Liver (tissue), 9 donors: Measurements from ENCODE around the gene SUMO2. TPM values are rescaled to one million over a fixed set of nuclear protein-coding genes. Genes with fewer than 3 reads are reported as not detected.

Experiments
- DNase-seq: peaks from one replicate; pipeline ENCODE4 v3.0.0-alpha.2; 2017; ENCODE audit warnings: low spot score
- H3K27ac ChIP-seq, 2 donors: one replicate each; pipeline ENCODE4 v1.7.0; 2013; ENCODE audit warnings: inconsistent platforms in 2 of 2, low read length in 2 of 2, control low read depth in 1 of 2, low read depth in 1 of 2, mild to moderate bottlenecking in 1 of 2
- H3K27me3 ChIP-seq, 4 donors: one replicate each; pipeline versions ENCODE4 v1.6.1 to v1.7.0; 2013; ENCODE audit warnings: low read length in 3 of 4, inconsistent platforms in 1 of 4, mild to moderate bottlenecking in 1 of 4, moderate library complexity in 1 of 4; ENCODE audit not compliant: control insufficient read depth in 4 of 4, insufficient read depth in 4 of 4
- H3K36me3 ChIP-seq, 4 donors: one replicate each; pipeline versions ENCODE4 v1.6.1 to v1.7.0; 2013; ENCODE audit warnings: low read length in 3 of 4, mild to moderate bottlenecking in 3 of 4, low read depth in 1 of 4, moderate library complexity in 1 of 4; ENCODE audit not compliant: control insufficient read depth in 4 of 4, insufficient read depth in 3 of 4
- H3K4me1 ChIP-seq, 4 donors: one replicate each; pipeline versions ENCODE4 v1.6.1 to v1.7.0; 2013; ENCODE audit warnings: low read length in 3 of 4, mild to moderate bottlenecking in 3 of 4, moderate library complexity in 1 of 4; ENCODE audit not compliant: control insufficient read depth in 4 of 4, insufficient read depth in 4 of 4
- H3K4me3 ChIP-seq, 3 donors: one replicate each; pipeline versions ENCODE4 v1.6.1 to v1.7.0; 2013; ENCODE audit warnings: low read length in 3 of 3, control low read depth in 1 of 3, low read depth in 1 of 3, mild to moderate bottlenecking in 1 of 3
- H3K9ac ChIP-seq, 2 donors: one replicate each; pipeline ENCODE4 v1.7.0; 2013; ENCODE audit warnings: low read length in 2 of 2, mild to moderate bottlenecking in 2 of 2, moderate library complexity in 2 of 2, control low read depth in 1 of 2, low read depth in 1 of 2
- H3K9me3 ChIP-seq, 4 donors: one replicate each; pipeline versions ENCODE4 v1.6.1 to v1.7.0; 2013; ENCODE audit warnings: low read length in 3 of 4; ENCODE audit not compliant: control insufficient read depth in 4 of 4
- EGR1 ChIP-seq, 2 donors: IDR thresholded peaks; 2 replicates each; pipeline ENCODE4 v1.6.1; 2016 to 2018; ENCODE audit warnings: antibody characterized with exemption in 2 of 2, low read depth in 2 of 2
- FOXA1 ChIP-seq: IDR thresholded peaks from 2 replicates; pipeline ENCODE4 v1.6.1; 2016; ENCODE audit warnings: antibody characterized with exemption
- FOXA2 ChIP-seq: IDR thresholded peaks from 2 replicates; pipeline ENCODE4 v1.6.1; 2016; ENCODE audit warnings: antibody characterized with exemption
- HNF4A ChIP-seq, 2 donors: conservative IDR thresholded peaks; 2 replicates each; pipeline ENCODE4 v1.6.1; 2016; ENCODE audit warnings: antibody characterized with exemption in 2 of 2, mild to moderate bottlenecking in 2 of 2
- HNF4G ChIP-seq: IDR thresholded peaks from 2 replicates; pipeline ENCODE4 v1.6.1; 2016; ENCODE audit warnings: antibody characterized with exemption
- NR2F2 ChIP-seq: IDR thresholded peaks from 2 replicates; pipeline ENCODE4 v1.6.1; 2016; ENCODE audit warnings: antibody characterized with exemption
- RAD21 ChIP-seq, 2 donors: IDR thresholded peaks; 2 replicates each; pipeline ENCODE4 v1.6.1; 2016; ENCODE audit warnings: antibody characterized with exemption in 2 of 2, mild to moderate bottlenecking in 2 of 2
- RXRA ChIP-seq, 2 donors: IDR thresholded peaks; 2 replicates each; pipeline ENCODE4 v1.6.1; 2017 to 2018; ENCODE audit warnings: antibody characterized with exemption in 2 of 2, mild to moderate bottlenecking in 1 of 2
- SP1 ChIP-seq: IDR thresholded peaks from 2 replicates; pipeline ENCODE4 v1.6.1; 2018; ENCODE audit warnings: antibody characterized with exemption, mild to moderate bottlenecking
- YY1 ChIP-seq: IDR thresholded peaks from 2 replicates; pipeline ENCODE4 v1.6.1; 2016; ENCODE audit warnings: antibody characterized with exemption, mild to moderate bottlenecking
- WGBS: extraction: QIAGEN DNeasy Blood & Tissue Kit; methylation state at CpG from one replicate; pipeline ENCODE4 v1.1.7; 2013; 5-methylcytosine and 5-hydroxymethylcytosine counted together
- polyA plus RNA-seq, 2 donors: library from polyadenylated mRNA; stranded (reverse) in 1 of 2; unstranded in 1 of 2; fragments of 200-250 nt in 1 of 2; fragments of >200 nt in 1 of 2; fragmentation: Nextera tagmentation in 1 of 2; extraction: Ambion mirVana in 1 of 2; gene quantifications; one replicate each; pipeline versions ENCODE4 v1.2.1 to v1.2.3, GENCODE V29; 2013 to 2015
- total RNA-seq, 2 donors: library from RNA; depleted of rRNA; stranded (reverse); fragments of >200 nt; gene quantifications; one replicate each; pipeline ENCODE4 v1.2.3, GENCODE V29; 2014
- TF ChIP-seq, protein P1 (sequence below): IDR thresholded peaks from 2 replicates; pipeline ENCODE4 v1.6.1; 2016; ENCODE audit warnings: antibody characterized with exemption
- TF ChIP-seq, protein P2 (sequence below): IDR thresholded peaks from 2 replicates; pipeline ENCODE4 v1.6.1; 2016; ENCODE audit warnings: antibody characterized with exemption
- TF ChIP-seq, protein P3 (sequence below): IDR thresholded peaks from 2 replicates; pipeline ENCODE4 v1.6.1; 2016; ENCODE audit warnings: antibody characterized with exemption
- TF ChIP-seq, protein P4 (sequence below): fragments of 150-350 bp; IDR thresholded peaks from 2 replicates; pipeline ENCODE4 v1.5.1; 2017; ENCODE audit warnings: improper control_type of control experiment, low read depth, low read length; ENCODE audit not compliant: missing input control
- donor health status: healthy.
- donor health status: healthy.
- donor health status: healthy.
- donor health status: healthy.
- donor health status: healthy.

The SUMO2 gene
- total and polyA plus RNA-seq, 4 donors: 20.9 to 160 (median 50.5) TPM

DNA sequence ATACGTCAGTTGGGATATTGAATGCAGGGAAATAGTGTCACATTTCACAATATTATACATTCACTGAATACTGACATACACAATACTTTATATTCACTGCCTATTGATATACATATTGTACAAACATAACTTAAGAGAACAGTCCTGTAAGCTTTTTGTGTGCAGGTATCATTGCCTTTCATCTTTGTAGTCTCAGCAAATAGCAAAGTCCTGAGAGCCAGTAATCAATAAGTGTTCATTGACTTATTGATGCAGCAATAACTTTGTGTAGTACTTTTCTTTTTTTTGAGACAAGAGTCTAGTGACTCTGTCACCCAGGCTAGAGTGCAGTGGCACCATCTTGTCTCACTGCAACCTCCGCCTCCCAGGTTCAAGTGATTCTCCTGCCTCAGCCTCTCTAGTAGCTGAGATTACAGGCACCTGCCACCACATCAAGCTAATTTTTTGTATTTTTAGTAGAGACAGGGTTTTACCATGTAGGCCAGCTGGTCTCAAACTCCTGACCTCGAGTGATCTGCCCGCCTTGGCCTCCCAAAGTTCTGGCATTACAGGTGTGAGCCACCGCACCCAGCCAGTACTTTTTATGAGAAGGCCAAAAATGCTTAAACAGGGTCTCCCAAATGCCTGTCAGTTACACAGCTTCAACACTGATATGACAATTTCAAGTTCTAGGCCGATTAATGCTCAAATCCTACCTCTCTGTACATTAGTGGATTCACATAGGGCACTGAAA is 17.3 kb upstream of the SUMO2 start:
- 94% methylated on average over 6 of the region's 6 CpGs for WGBS
- H3K27ac ChIP-seq: no peak overlapping the region
- DNase-seq: no peak
- H3K4me3 ChIP-seq: no peak overlapping the region
- TF ChIP-seq NR2F2: no peak
- TF ChIP-seq HNF4A (conservative IDR thresholded peaks at IDR 0.05): peak in 1 of 2 donors; percentile 77
- peak in 1 of 2 donors; percentile 19 for TF ChIP-seq RXRA (IDR thresholded peaks at IDR 0.05)
- TF ChIP-seq SP1: no peak
- TF ChIP-seq, protein P1, sequence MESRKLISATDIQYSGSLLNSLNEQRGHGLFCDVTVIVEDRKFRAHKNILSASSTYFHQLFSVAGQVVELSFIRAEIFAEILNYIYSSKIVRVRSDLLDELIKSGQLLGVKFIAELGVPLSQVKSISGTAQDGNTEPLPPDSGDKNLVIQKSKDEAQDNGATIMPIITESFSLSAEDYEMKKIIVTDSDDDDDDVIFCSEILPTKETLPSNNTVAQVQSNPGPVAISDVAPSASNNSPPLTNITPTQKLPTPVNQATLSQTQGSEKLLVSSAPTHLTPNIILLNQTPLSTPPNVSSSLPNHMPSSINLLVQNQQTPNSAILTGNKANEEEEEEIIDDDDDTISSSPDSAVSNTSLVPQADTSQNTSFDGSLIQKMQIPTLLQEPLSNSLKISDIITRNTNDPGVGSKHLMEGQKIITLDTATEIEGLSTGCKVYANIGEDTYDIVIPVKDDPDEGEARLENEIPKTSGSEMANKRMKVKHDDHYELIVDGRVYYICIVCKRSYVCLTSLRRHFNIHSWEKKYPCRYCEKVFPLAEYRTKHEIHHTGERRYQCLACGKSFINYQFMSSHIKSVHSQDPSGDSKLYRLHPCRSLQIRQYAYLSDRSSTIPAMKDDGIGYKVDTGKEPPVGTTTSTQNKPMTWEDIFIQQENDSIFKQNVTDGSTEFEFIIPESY: no peak
- TF ChIP-seq RAD21 (IDR thresholded peaks at IDR 0.05): peak in 1 of 2 donors; percentile 12
- no peak overlapping the region for H3K9ac ChIP-seq
- H3K9me3 ChIP-seq: no peaks in the 10 kb centered on the region
- H3K4me1 ChIP-seq: peaks cover 0 to 7% (median 4%) of the 10 kb centered on the region in 4 donors
- H3K27me3 ChIP-seq: no peaks in the 10 kb centered on the region
- H3K36me3 ChIP-seq: no peaks in the 10 kb centered on the region

DNA sequence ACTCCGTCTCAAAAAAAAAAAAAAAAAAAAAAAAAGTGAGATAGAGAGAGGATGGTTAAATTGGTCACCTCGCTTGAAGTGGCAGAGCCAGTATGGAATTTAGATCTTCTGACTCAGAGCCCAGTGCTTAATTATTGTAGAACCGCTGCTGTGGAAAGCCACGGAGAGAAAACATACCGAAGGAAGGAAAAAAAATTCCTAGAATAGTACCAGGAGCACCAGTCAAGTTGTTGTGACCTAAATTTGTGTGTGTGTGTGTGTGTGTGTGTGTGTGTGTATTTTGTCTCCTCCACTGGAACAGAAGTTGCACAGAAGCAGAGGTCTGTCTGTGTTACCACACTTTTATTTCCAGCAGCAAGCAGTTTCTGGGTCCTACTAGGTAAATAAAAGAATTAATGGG is 12.1 kb upstream of the SUMO2 start:
- WGBS: 88% methylated on average over 4 of the region's 5 CpGs
- Histone ChIP-seq H3K36me3 (no peaks in the 10 kb centered on the region), H3K4me3 (no peak overlapping the region), H3K9me3 (no peaks in the 10 kb centered on the region), H3K9ac (no peak overlapping the region), H3K27me3 (no peaks in the 10 kb centered on the region), H3K27ac (no peak overlapping the region), H3K4me1 (peaks cover 0 to 5% (median under 1%) of the 10 kb centered on the region in 4 donors)
- TF ChIP-seq EGR1 (IDR thresholded peaks at IDR 0.05; ENCODE audit: low read depth in 2 of 2) (no peak), FOXA1 (no peak), FOXA2 (no peak), NR2F2 (no peak), RAD21 (IDR thresholded peaks at IDR 0.05) (no peak), SP1 (no peak), RXRA (IDR thresholded peaks at IDR 0.05) (no peak), HNF4G (no peak), HNF4A (conservative IDR thresholded peaks at IDR 0.05) (no peak), YY1 (no peak)
- TF ChIP-seq, protein P2, sequence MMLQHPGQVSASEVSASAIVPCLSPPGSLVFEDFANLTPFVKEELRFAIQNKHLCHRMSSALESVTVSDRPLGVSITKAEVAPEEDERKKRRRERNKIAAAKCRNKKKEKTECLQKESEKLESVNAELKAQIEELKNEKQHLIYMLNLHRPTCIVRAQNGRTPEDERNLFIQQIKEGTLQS: no peak
- TF ChIP-seq, protein P3, sequence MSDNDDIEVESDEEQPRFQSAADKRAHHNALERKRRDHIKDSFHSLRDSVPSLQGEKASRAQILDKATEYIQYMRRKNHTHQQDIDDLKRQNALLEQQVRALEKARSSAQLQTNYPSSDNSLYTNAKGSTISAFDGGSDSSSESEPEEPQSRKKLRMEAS: no peak
- TF ChIP-seq, protein P1: no peak
- TF ChIP-seq, protein P4, sequence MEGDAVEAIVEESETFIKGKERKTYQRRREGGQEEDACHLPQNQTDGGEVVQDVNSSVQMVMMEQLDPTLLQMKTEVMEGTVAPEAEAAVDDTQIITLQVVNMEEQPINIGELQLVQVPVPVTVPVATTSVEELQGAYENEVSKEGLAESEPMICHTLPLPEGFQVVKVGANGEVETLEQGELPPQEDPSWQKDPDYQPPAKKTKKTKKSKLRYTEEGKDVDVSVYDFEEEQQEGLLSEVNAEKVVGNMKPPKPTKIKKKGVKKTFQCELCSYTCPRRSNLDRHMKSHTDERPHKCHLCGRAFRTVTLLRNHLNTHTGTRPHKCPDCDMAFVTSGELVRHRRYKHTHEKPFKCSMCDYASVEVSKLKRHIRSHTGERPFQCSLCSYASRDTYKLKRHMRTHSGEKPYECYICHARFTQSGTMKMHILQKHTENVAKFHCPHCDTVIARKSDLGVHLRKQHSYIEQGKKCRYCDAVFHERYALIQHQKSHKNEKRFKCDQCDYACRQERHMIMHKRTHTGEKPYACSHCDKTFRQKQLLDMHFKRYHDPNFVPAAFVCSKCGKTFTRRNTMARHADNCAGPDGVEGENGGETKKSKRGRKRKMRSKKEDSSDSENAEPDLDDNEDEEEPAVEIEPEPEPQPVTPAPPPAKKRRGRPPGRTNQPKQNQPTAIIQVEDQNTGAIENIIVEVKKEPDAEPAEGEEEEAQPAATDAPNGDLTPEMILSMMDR: no peak
- DNase-seq: no peak
